Upper lobe of right lung (tissue), 1 donor: ENCODE results near the gene SLC6A13. TPM values are rescaled to one million over a fixed set of nuclear protein-coding genes. Genes with fewer than 3 reads are reported as not detected.

ENCODE experiments used
- ATAC-seq: fragments of 200-7000 bp; cut with Tn5 transposase; one replicate; pipeline ENCODE4 v1.9.1; 2020; ENCODE audit warnings: mild to moderate bottlenecking, moderate library complexity
- DNase-seq: peaks from one replicate; pipeline ENCODE4 v3.0.0-alpha.2; 2020
- H3K27ac ChIP-seq: fragments of 200-600 bp; one replicate; pipeline ENCODE4 v1.8.0; 2022
- H3K27me3 ChIP-seq: fragments of 200-600 bp; one replicate; pipeline ENCODE4 v1.8.0; 2022; ENCODE audit warnings: mild to moderate bottlenecking
- H3K36me3 ChIP-seq: fragments of 200-600 bp; one replicate; pipeline ENCODE4 v1.8.0; 2022
- H3K4me1 ChIP-seq: fragments of 200-600 bp; one replicate; pipeline ENCODE4 v1.8.0; 2022
- H3K4me3 ChIP-seq: fragments of 200-600 bp; one replicate; pipeline ENCODE4 v1.8.0; 2022; ENCODE audit warnings: mild to moderate bottlenecking
- H3K9me3 ChIP-seq: fragments of 200-600 bp; one replicate; pipeline ENCODE4 v1.8.0; 2022
- intact Hi-C: fragments of 100-400 bp; cut with DNase I; formaldehyde crosslinking; loops from one replicate; pipeline ENCODE4 v1.11.0; 2022
- total RNA-seq: library from RNA; stranded (reverse); fragmentation: NEBNext Ultra II Directional; extraction: Animal tissue kit (Norgen Biotek cat#: 25700); gene quantifications from one replicate; pipeline ENCODE4 v1.2.1, GENCODE V29; 2021
- TF ChIP-seq, protein P1 (sequence below): fragments of 200-600 bp; IDR thresholded peaks from one replicate; pipeline ENCODE4 v1.8.0; 2022; ENCODE audit warnings: antibody characterized with exemption
- donor health status: DM: no; HTN: yes; CAD: no; lungs with severe emphysema.

The SLC6A13 gene
- total RNA-seq, 1 donor from 2014 or later: 3.9 TPM

DNA sequence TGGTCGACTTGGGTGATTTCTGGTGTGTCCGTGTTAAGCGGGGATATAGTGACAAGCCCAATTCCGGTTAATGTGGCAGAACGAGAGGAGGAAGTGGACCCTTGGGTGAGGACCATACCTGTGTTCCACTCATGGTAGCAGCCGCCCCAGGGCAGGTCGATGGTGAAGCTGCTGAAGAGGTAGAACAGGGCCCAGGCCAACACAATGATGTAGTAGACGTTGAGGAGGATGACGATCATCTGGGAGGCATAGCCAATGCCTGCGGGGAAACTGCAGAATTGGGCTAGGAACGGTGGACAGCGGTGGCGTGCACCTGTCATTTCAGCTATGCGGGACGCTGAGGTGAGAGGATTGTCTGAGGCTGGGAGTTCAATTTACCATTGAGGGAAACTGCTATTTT, 20.1 kb downstream of the SLC6A13 start:
- no peak overlapping the region for H3K4me3 ChIP-seq
- TF ChIP-seq, protein P1, sequence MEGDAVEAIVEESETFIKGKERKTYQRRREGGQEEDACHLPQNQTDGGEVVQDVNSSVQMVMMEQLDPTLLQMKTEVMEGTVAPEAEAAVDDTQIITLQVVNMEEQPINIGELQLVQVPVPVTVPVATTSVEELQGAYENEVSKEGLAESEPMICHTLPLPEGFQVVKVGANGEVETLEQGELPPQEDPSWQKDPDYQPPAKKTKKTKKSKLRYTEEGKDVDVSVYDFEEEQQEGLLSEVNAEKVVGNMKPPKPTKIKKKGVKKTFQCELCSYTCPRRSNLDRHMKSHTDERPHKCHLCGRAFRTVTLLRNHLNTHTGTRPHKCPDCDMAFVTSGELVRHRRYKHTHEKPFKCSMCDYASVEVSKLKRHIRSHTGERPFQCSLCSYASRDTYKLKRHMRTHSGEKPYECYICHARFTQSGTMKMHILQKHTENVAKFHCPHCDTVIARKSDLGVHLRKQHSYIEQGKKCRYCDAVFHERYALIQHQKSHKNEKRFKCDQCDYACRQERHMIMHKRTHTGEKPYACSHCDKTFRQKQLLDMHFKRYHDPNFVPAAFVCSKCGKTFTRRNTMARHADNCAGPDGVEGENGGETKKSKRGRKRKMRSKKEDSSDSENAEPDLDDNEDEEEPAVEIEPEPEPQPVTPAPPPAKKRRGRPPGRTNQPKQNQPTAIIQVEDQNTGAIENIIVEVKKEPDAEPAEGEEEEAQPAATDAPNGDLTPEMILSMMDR: no peak
- H3K9me3 ChIP-seq: no peaks in the 10 kb centered on the region
- intact Hi-C loops: no loop called here
- no peaks in the 10 kb centered on the region for H3K36me3 ChIP-seq
- no peaks in the 10 kb centered on the region for H3K27me3 ChIP-seq
- H3K4me1 ChIP-seq: no peaks in the 10 kb centered on the region
- no peak for DNase-seq
- H3K27ac ChIP-seq: no peak overlapping the region
- ATAC-seq: no peak

DNA sequence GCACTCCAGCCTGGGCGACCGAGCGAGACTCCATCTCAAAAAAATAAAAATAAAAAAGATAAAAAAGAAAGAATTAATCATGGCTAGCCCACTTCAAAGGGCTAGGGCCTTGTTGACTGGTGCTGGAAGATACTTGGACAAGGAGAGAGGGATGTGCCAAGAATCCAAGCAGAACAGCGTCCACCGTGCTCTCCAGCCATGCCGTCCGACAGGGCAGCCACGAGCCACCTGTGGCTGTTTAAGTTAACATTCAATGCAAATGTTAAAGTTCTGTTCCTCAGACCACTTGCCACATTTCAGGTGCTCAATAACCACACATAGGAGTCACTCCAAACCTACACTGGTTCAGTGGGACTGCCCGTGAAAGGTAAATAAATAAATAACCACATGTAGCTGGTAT, 21.4 kb downstream of the SLC6A13 start:
- no peak for DNase-seq
- H3K27me3 ChIP-seq: peaks cover 4% of the 10 kb centered on the region
- no peaks in the 10 kb centered on the region for H3K4me1 ChIP-seq
- no peaks in the 10 kb centered on the region for H3K36me3 ChIP-seq
- no peak for ATAC-seq
- no peaks in the 10 kb centered on the region for H3K9me3 ChIP-seq
- no peak overlapping the region for H3K27ac ChIP-seq
- TF ChIP-seq, protein P1: no peak
- H3K4me3 ChIP-seq: no peak overlapping the region
- intact Hi-C loops: no loop called here

DNA sequence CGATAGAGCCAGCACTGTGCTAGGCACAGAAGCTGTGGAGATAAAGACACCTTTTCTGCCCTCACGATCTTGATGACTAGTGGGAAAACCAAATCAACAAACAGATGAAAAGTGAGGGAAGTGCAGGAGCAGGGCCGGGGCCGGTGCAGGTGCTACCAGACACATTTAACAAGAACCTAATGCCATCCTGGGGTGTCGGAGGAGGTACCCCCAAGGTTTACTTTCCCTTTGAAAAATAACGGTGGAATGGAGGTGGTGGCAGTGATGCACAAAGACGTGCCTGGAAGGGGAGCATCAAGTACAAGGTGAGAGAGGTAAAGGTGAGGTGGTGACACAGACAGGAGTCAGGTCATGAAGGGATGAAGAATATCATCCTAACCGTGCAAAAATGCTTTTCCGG, 22.1 kb downstream of the SLC6A13 start:
- no peak for DNase-seq
- Histone ChIP-seq H3K4me1 (no peaks in the 10 kb centered on the region), H3K4me3 (no peak overlapping the region), H3K27me3 (peaks cover 4% of the 10 kb centered on the region), H3K9me3 (no peaks in the 10 kb centered on the region), H3K27ac (no peak overlapping the region), H3K36me3 (no peaks in the 10 kb centered on the region)
- TF ChIP-seq, protein P1: no peak
- intact Hi-C loops: no loop called here
- ATAC-seq: no peak

DNA sequence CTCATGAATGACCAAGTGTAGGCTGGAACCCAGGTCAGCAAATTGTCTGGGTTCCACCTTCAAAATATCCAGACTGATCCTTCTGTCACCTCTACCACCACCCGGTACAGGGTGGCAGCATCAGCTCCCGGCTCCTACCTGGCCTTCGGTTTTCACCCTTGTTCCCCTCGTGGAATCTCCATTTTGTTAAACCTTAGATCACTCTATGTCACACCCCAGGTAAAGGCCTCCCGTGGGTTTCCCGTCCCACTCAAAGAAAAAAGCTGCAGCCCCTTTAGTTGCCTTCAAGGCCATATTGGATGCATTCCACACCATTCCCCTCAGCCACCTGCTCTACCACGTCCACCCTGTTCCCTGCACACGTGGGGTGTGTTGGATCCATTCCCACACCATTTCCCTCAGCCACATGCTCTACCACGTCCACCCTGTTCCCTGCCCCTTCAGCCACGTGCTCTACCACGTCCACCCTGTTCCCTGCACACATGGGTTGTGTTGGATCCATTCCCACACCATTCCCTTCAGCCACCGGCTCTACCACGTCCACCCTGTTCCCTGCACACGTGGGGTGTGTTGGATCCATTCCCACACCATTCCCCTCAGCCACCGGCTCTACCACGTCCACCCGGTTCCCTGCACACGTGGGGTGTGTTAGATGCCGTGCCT, 23.8 kb downstream of the SLC6A13 start:
- no peaks in the 10 kb centered on the region for H3K36me3 ChIP-seq
- no peak overlapping the region for H3K4me3 ChIP-seq
- TF ChIP-seq, protein P1: no peak
- H3K27me3 ChIP-seq: peaks cover 4% of the 10 kb centered on the region
- no peak overlapping the region for H3K27ac ChIP-seq
- DNase-seq (peak; percentile 15), ATAC-seq (no peak)
- no peaks in the 10 kb centered on the region for H3K9me3 ChIP-seq
- intact Hi-C loops: no loop called here
- no peaks in the 10 kb centered on the region for H3K4me1 ChIP-seq

DNA sequence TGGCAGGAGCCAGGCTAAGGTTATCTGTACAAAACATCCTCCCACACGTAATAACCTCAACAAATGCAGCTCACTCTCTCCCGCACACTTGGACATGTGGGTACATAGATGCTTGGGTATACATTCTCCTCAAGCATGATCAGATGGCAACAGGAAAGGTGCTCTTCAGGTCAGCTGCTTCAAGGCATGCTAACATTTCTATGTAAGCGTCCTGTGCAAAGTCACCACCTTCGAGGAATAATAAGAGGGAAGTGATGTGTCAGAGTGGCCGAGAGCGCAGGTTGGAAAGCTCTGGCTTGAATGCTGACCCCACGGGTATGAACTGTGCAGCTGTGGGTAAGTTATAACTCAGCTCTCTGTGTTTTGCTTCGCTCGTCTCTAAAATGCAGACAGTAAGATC, 24.5 kb downstream of the SLC6A13 start:
- Histone ChIP-seq H3K36me3 (no peaks in the 10 kb centered on the region), H3K4me3 (no peak overlapping the region), H3K9me3 (no peaks in the 10 kb centered on the region), H3K27ac (no peak overlapping the region), H3K4me1 (no peaks in the 10 kb centered on the region), H3K27me3 (peaks cover 4% of the 10 kb centered on the region)
- intact Hi-C loops: no loop called here
- DNase-seq (peak; percentile 6), ATAC-seq (no peak)
- TF ChIP-seq, protein P1: no peak
